ENCODE measurements around the gene SETD4.

The SETD4 gene

DNA sequence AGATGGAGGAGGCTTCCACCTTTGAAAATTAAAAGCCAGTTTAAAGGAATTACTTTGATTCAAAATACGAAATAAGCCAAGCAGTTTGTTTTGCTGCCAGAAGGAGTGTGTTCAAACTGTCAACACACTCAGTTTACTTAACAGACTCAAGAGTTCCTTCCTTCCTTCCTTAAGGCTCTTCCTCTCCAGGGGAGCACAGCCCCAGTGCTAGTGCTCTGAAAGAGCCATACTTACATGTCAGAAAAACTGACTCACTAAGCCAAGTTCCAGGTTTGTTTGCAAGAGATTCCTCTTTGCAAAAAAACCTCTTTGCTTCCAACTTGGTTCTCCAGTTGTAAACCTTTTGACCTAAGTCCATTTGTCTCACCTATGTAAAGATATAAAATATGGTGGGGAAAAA lies 14.3 kb downstream of the SETD4 start:
- no peak for DNase-seq (ENCODE audit: low read depth)

GRCh38 chr21:36044056-36044455 lies 16.3 kb downstream of the SETD4 start:
- DNase-seq (ENCODE audit: low read depth), result no peak

GRCh38 chr21:36041910-36042309 lies 18.4 kb downstream of the SETD4 start:
- no peak for DNase-seq (ENCODE audit: low read depth)

DNA sequence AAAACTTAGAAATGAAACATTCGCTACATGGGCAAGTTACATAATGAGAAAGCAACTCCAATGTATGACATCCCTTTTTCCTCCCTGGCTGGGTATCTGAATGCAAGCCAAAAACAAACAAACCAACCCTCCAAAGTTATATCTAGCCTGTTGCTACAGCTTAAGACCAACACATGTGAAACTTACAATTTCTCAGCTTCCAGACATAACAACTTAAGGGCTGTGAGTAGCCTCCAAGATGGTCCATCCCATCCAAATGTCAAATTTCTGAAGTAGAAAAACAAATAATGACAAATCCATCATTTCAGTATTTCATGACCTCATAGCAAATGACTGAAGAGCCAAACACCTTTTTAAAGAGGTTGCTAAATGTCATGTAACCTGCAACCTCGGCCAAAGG lies 19.9 kb downstream of the SETD4 start:
- no peak for DNase-seq (ENCODE audit: low read depth)

DNA sequence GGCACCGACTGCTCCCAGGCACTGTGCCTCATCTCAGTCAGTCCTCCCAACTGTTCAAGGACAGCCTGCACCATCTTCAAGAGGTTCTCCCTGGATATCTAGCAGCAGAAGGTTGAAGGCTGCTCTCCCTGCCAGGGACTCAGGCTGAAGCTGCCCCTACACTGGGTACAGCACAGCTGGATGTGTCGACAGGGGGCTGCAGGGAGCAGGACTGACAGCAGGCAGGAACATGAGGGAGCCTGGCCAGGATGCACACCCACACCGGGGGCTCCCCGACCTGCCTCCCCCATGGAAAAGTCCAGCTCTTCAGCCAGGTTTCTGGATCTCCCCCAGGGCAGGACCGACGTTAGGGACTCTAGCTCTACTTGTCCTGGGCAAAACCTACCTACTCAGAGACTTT lies 20.5 kb downstream of the SETD4 start:
- no peak for DNase-seq (ENCODE audit: low read depth)

DNA sequence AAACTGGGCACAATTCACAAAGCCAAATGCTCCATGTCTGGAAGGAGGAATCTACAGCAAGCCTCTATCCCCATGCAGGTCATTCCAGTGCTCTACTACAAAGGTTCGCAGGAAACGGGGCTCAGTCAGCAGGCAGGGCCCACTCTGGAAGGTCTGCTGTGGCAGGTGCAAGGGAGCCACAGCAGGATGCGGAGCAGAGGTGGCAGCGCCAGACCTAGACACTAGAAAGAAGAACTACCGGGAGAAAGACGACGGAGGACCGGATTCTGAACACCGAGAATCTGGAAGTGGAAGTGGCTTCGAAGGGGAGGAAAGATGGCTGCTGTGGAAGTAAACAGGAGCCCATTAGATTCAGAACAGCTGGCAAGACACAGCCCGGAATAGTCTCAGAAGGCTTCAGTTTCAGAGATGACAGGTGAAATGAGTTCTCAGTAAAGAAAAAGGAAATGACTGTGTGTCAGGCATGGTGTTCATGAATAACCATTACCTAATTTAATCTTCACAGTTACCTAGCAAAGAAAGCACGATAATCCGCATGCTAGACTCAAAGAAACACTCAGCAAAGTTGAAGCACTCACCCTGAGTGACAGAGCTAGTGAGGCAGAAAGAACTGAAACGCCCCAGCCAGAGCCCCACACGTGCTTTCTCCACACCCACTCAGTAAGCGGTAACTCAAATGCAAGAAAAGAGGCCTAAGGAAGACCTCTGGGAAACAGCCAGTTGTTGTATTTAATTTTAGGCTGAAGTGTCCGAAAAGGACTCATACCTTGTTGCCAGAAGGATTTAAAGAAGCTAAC lies 21.4 kb downstream of the SETD4 start:
- no peak for DNase-seq (ENCODE audit: low read depth)

GRCh38 chr21:36035381-36035791 lies 24.9 kb downstream of the SETD4 start:
- no peak for DNase-seq (ENCODE audit: low read depth)

DNA sequence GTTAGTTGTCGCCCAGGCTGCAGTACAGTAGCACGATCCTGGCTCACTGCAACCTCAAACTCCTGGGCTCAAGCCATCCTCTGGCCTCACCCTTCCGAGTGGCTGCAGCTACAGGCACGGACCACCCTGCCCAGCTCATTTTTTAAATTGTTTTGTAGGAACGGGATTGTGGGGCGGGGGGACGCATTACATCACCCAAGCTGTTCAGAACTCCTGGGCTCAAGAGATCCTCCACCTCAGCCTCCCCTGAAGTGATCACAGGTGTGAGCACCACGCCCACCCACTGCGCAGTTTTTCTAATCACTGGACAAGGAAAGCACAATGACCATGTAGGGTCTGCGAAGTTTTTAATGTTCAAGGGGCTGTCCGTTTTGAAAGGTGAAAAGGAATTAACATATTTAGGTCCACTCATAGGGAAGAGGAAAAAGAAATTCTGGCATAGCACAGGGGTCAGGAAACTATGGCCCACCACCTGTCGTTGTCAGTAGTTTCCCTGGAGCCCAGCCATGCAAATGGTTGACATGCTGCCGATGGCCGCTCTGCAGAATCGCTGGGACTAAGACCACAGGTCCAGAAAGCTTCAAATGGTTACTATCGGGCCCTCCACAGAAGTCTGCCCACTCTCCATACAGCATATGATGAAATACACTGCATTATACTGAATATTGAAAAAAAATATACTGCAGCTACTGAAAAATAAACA lies 26.0 kb downstream of the SETD4 start:
- DNase-seq (ENCODE audit: low read depth), result no peak

DNA sequence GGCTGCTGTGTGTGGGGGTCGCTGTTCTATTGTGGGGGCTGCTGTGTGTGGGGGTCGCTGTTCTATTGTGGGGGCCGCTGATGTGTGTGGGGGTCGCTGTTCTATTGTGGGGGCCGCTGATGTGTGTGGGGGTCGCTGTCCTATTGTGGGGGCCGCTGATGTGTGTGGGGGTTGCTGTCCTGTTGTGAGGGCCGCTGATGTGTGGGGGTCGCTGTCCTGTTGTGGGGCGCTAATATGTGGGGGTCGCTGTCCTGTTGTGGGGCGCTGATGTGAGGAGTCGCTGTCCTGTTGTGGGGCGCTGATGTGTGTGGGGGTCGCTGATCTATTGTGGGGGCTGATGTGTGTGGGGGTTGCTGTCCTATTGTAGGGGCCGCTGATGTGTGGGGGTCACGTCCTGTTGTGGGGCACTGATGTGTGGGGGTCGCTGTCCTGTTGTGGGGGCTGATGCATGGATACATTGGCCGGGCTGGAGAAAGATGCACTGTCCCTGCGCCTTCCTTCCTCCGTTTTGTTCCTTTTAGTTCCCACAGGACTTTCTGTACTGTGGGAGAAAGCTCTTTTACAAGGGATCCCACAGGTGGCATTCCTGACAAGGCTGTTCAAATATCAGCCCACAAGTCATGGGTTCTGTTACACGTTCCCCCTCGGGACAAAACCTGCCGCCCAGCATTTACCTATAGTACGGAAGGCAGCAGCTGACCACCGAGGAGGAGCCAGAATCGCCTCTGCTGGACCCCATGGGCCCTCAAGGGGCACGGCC lies 27.5 kb downstream of the SETD4 start:
- no peak for DNase-seq (ENCODE audit: low read depth)

DNA sequence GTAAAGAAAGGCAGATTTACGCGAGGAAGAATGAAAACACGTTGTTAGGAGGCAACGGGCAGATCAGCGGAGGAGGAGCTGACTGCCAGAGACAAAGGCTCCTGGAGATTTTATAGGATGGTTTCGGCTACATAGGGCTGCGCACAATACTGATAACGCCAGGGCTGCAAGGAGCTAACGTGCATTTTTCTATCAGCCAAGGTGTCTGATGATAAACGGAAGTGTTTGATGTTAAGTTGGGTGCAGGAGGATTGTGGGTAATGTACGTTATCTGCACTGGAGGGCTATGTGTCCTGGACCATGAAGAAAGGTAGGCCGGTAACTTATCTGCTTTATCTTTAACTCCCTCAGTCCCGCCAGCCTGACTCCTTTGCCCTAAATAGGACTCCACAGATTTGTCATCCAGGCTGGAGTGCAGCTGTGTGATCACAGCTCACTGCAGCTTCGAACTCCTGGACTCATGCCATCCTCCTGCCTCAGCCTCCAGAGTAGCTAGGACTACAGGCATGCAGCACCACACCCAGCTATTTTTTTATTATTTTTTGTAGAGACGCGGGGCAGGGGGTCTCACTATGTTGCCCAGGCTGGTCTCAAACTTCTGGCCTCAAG lies 29.6 kb downstream of the SETD4 start:
- DNase-seq (ENCODE audit: low read depth), result no peak

DNA sequence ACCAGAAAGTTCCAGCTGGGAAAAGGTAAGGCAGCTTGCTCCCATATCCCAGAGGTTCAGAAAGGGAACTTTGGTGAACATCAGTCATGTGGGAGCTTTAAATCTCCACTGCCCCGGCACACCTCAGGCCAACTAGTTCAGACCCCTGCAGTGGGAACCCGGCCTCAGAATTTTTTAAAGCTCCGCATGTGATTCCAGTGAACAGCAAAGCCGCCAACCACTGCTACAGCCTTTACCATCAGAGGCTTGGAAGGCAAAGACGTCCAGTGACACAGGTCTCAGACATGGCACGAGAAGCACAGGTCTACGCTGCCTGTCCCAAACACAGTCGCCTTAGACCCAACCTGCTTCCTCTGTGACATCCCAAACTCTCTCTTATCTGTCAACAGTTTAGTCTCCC lies 31.0 kb downstream of the SETD4 start:
- DNase-seq (ENCODE audit: low read depth), result no peak

DNA sequence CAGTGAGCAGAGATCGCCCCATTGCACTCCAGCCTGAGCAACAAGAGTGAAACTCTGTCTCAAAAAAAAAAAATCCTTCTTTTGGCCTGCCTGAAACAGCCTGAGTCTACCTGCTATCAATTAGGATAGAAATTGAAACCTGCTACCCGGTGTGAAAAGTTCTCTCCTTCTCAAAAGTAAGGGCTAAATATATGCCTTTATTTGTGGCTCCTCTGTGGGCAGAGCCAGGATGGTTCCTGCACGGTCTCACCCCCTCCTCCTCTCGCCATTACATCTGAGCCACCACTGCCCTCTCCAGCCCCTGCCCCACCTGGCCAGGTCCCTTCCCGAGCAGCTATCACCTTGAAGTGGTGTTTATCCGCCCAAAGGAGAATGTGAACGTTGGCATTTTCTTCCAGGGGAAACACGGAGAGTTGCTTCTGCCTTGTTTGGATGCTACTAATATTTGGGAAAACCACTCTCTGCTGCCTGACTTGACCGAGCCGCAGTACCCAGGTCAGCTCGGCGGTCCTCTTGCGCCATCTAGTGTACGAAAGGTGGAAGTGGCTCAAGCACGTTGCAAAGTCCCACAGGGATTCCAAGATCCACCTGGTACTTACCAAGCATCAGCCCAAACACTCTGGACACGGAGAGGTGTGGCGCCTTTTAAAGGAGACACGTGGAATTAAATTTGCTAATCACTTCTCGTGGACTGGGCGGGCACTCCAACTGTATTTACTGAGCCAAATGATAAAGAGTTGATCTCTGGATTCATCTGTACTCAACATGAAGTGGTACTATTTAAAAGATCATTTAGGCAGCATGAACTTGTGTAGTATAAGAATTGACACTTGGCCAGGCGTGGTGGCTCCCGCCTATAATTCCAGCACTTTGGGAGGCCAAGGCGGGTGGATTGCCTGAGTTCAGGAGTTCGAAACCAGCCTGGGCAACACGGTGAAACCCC lies 31.9 kb downstream of the SETD4 start:
- DNase-seq (ENCODE audit: low read depth), result peak; percentile 49

- no peak for DNase-seq (ENCODE audit: low read depth)
Measured at GRCh38 chr21:36027347-36027746, 33.0 kb downstream of the SETD4 start.

- no peak for DNase-seq (ENCODE audit: low read depth)
Measured at GRCh38 chr21:36024782-36025181, 35.5 kb downstream of the SETD4 start.

DNA sequence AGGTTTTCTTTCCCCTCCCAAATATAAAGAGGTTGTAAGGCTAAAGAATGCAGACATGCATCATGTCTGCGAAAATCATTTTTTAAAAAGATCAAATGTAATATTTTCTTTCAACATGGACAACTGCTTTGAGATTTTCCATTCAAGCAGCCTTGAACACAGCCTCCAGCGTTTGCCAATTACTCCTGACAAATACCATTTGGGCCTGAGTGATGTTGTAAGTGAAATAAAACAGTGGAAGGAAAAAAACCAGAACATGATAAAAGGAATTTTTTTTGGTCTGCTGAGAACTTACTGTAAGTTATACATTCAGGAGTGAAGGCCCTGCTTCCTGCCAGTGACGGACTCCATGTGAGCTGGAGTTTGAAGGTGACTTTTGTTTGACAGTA lies 37.2 kb downstream of the SETD4 start:
- no peak for DNase-seq (ENCODE audit: low read depth)

DNA sequence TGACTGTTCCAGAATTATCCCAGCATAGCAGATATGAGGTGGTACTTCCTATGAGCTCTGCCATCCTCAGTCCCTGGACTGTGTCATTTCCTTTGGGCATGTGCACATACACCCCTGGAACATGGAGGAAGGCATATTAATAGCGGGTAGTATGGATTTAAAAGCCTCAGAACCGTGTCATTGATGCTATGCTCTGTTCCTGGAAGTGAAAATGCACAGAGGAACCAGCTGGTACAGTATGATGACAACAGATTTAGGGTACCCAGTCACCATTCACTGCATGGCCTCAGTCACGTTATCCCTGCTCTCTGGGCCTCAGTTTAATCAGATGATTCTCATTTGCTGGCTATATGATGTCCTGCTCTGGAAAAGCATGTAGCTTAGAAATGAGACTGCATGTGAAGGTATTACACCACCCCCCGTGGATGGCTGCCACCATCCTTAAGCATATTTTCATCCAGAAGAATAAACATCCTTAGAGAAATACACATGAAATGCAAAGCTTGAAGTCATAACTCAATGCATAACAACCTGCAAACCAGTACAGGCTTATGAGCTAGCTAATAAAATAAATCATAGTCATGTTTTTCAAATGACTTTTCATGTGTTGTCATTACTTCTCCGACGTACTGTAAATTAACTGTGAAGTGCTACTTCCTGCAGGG lies 37.8 kb downstream of the SETD4 start:
- no peak for DNase-seq (ENCODE audit: low read depth)

DNA sequence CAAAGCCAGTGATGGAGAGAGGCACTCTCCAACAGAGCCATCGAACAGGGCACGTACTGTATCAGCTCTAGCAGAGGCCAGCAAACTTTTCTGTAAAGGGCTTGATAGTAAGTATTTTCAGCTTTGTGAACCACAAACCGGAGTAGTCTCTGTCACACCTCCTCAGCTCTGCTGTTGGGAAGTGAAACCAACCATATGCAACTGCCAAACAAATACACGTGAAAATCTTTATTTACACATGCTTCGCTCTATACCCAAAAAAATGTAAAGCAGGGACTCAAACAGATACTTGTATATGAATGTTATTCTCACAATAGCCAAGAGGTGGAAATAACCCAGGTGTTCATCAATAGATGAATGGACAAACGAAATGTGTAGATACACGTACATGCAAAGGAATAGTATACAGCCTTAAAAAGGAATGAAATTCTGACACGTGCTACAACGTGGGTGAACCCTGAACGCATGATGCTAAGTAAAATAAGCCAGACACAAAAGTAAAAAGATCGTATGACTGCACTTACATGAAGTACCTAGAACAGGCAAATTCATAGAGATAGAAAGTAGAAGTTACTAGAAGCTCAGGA lies 39.0 kb downstream of the SETD4 start:
- DNase-seq (ENCODE audit: low read depth), result no peak

DNA sequence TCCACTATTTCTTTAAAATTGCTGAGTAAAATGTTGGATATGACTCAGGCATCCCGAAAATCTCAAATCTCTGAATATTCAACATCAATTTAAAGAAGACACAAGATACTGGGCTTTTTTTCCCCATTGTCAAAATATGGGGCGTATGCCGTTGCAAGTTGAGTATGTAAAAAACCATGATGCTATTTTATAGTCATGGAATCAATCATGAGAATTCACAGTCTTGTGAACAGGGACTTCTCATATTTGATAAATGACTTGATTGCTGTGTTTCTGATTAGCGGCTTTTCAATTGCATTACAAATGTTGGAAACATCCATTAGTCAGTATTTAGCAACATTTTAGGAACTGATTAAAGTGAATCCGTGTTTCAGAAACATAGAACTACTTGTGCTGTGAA lies 45.3 kb downstream of the SETD4 start:
- DNase-seq (ENCODE audit: low read depth), result no peak

- no peak for DNase-seq (ENCODE audit: low read depth)
Measured at GRCh38 chr21:36010801-36011200, 49.5 kb downstream of the SETD4 start.

GRCh38 chr21:36008505-36008904 lies 51.8 kb downstream of the SETD4 start:
- DNase-seq (ENCODE audit: low read depth), result no peak

Measured in activated T-cell treated with anti-CD3 and anti-CD28 coated beads for 48 hours (primary cell).